SK-N-MC (cell line): ENCODE results near the gene POFUT2.
A peak's percentile ranks its signal among the peaks of the same experiment; 100 is the strongest.

Experiments used
- DNase-seq: peaks from one replicate; pipeline ENCODE4 v3.0.0-alpha.2; 2011; ENCODE audit warnings: low read depth, low spot score
- H3K27ac ChIP-seq: fragments of 200-600 bp; sonication (generic); 2 replicates; pipeline ENCODE4 v1.5.1; 2016; ENCODE audit warnings: mixed run types
- H3K36me3 ChIP-seq: fragments of 200-600 bp; sonication (generic); 2 replicates; pipeline ENCODE4 v1.6.1; 2017; ENCODE audit warnings: antibody characterized with exemption, low read length, mixed read lengths; ENCODE audit not compliant: insufficient read depth
- H3K4me3 ChIP-seq: fragments of 200-600 bp; sonication (generic); 2 replicates; pipeline ENCODE4 v1.5.1; 2016
- H3K9ac ChIP-seq: fragments of 200-600 bp; sonication (generic); 2 replicates; pipeline ENCODE4 v1.8.0; 2017; ENCODE audit warnings: mixed run types, mixed read lengths; ENCODE audit not compliant: insufficient read length
- H3K9me3 ChIP-seq: fragments of 200-600 bp; sonication (generic); 2 replicates; pipeline ENCODE4 v1.6.1; 2017; ENCODE audit warnings: low read depth, mild to moderate bottlenecking, antibody characterized with exemption, low read length, moderate library complexity, mixed read lengths
- EZH2 ChIP-seq: fragments of 200-600 bp; sonication (generic); IDR thresholded peaks from one replicate; pipeline ENCODE4 v1.6.1; 2017; ENCODE audit warnings: antibody characterized with exemption
- FOXP2 ChIP-seq: optimal IDR thresholded peaks from 2 replicates; pipeline ENCODE3; 2011; ENCODE audit warnings: mild to moderate bottlenecking, moderate library complexity; ENCODE audit not compliant: insufficient read depth; ENCODE audit errors: extremely low read length, control extremely low read depth
- POLR2AphosphoS5 ChIP-seq: IDR thresholded peaks from 2 replicates; pipeline ENCODE4 v1.6.1; 2012; ENCODE audit warnings: mild to moderate bottlenecking, low read depth, low read length, borderline replicate concordance

Gene POFUT2

GRCh38 chr21:45223236-45224185 is 64.2 kb downstream of the POFUT2 start:
- Histone ChIP-seq H3K4me3 (no peak overlapping the region), H3K9ac (no peak overlapping the region), H3K9me3 (no peaks in the 10 kb centered on the region), H3K27ac (peak overlapping the region; percentile 16; the same call in 1 of the 2 replicates), H3K36me3 (peaks cover 24% of the 10 kb centered on the region; the same call in 1 of the 2 replicates)
- TF ChIP-seq EZH2 (no peak), POLR2AphosphoS5 (no peak), FOXP2 (no peak)
- no peak for DNase-seq

GRCh38 chr21:45222001-45222400 is 65.7 kb downstream of the POFUT2 start:
- peaks cover 37% of the 10 kb centered on the region for H3K36me3 ChIP-seq
- TF ChIP-seq FOXP2 (no peak), EZH2 (no peak), POLR2AphosphoS5 (no peak)

GRCh38 chr21:45220714-45221490 is 66.8 kb downstream of the POFUT2 start:
- H3K9ac ChIP-seq = no peak overlapping the region
- peaks cover 38% of the 10 kb centered on the region for H3K36me3 ChIP-seq
- H3K9me3 ChIP-seq = peaks cover 3% of the 10 kb centered on the region
- H3K4me3 ChIP-seq = no peak overlapping the region
- DNase-seq = no peak
- no peak for TF ChIP-seq EZH2
- TF ChIP-seq POLR2AphosphoS5 = no peak
- TF ChIP-seq FOXP2 = no peak
- no peak overlapping the region; the same call in 1 of the 2 replicates for H3K27ac ChIP-seq

More at GRCh38 chr21:45222001-45222400, 65.7 kb downstream of the POFUT2 start:
- Histone ChIP-seq H3K9me3 (no peaks in the 10 kb centered on the region), H3K4me3 (no peak overlapping the region), H3K27ac (no peak overlapping the region), H3K9ac (no peak overlapping the region)
- no peak for DNase-seq

- no peak for DNase-seq
- Histone ChIP-seq H3K27ac (peak overlapping the region; percentile 72), H3K9me3 (peaks cover 3% of the 10 kb centered on the region), H3K4me3 (no peak overlapping the region), H3K9ac (peak overlapping the region; percentile 11), H3K36me3 (peaks cover 40% of the 10 kb centered on the region)
- TF ChIP-seq POLR2AphosphoS5 (no peak), EZH2 (no peak), FOXP2 (no peak)
These were observed 67.6 kb downstream of the POFUT2 start for GRCh38 chr21:45220071-45220481.

- Histone ChIP-seq H3K9me3 (peaks cover 3% of the 10 kb centered on the region), H3K4me3 (no peak overlapping the region), H3K27ac (peak overlapping the region; percentile 72), H3K36me3 (peaks cover 40% of the 10 kb centered on the region), H3K9ac (no peak overlapping the region)
- TF ChIP-seq POLR2AphosphoS5 (no peak), EZH2 (no peak), FOXP2 (no peak)
- no peak for DNase-seq
These were observed 68.2 kb downstream of the POFUT2 start for GRCh38 chr21:45219517-45219916.

GRCh38 chr21:45217010-45217409 is 70.7 kb downstream of the POFUT2 start:
- DNase-seq = no peak
- H3K36me3 ChIP-seq = peaks cover 43% of the 10 kb centered on the region

GRCh38 chr21:45215213-45215612 is 72.5 kb downstream of the POFUT2 start:
- no peak for DNase-seq
- TF ChIP-seq EZH2 (no peak), POLR2AphosphoS5 (no peak), FOXP2 (no peak)

More at GRCh38 chr21:45217010-45217409, 70.7 kb downstream of the POFUT2 start:
- H3K9ac ChIP-seq = no peak overlapping the region
- no peak overlapping the region for H3K27ac ChIP-seq
- H3K9me3 ChIP-seq = peaks cover 3% of the 10 kb centered on the region
- no peak overlapping the region for H3K4me3 ChIP-seq
- TF ChIP-seq POLR2AphosphoS5 (no peak), FOXP2 (no peak), EZH2 (no peak)

More at GRCh38 chr21:45215213-45215612, 72.5 kb downstream of the POFUT2 start:
- Histone ChIP-seq H3K9me3 (peaks cover 3% of the 10 kb centered on the region), H3K4me3 (no peak overlapping the region), H3K36me3 (peaks cover 25% of the 10 kb centered on the region), H3K9ac (no peak overlapping the region), H3K27ac (no peak overlapping the region)
